Prostate gland (tissue), 2 donors: Measurements from ENCODE around the gene HSF4. TPM values are rescaled to one million over a fixed set of nuclear protein-coding genes. Genes with fewer than 3 reads are reported as not detected.
A peak's percentile ranks its signal among the peaks of the same experiment; 100 is the strongest.

Experiments used
- DNase-seq: peaks from one replicate; pipeline ENCODE4 v3.0.0-alpha.2; 2019; ENCODE audit warnings: low spot score
- H3K27ac ChIP-seq, 2 donors: fragments of 200-600 bp; sonication (generic); 2 replicates each; pipeline ENCODE4 v1.5.1; 2017 to 2019
- H3K27me3 ChIP-seq: fragments of 200-600 bp; sonication (generic); replicated peaks from 2 replicates; pipeline ENCODE4 v1.5.1; 2019; ENCODE audit not compliant: insufficient read depth
- H3K36me3 ChIP-seq, 2 donors: fragments of 200-600 bp; sonication (generic); 1 replicate in 1 of 2; 2 replicates in 1 of 2; pipeline versions ENCODE4 v1.5.1 to v1.8.1; 2017 to 2019
- H3K4me1 ChIP-seq: fragments of 200-600 bp; sonication (generic); replicated peaks from 2 replicates; pipeline ENCODE4 v1.5.1; 2019
- H3K4me3 ChIP-seq, 2 donors: fragments of 200-600 bp; sonication (generic); 2 replicates each; pipeline ENCODE4 v1.5.1; 2017 to 2019
- H3K9me3 ChIP-seq: fragments of 200-600 bp; sonication (generic); 2 replicates; pipeline ENCODE4 v1.5.1; 2017
- POLR2A ChIP-seq: fragments of 450-650 bp; IDR thresholded peaks from one replicate; pipeline ENCODE4 v1.6.1; 2016; ENCODE audit warnings: antibody characterized with exemption, mild to moderate bottlenecking
- POLR2AphosphoS5 ChIP-seq: sonication (generic); formaldehyde crosslinking; IDR thresholded peaks from one replicate; pipeline ENCODE4 v1.6.1; 2017; ENCODE audit warnings: antibody characterized with exemption
- WGBS: methylation state at CpG from one replicate; pipeline ENCODE4 v1.1.5; 2018; 5-methylcytosine and 5-hydroxymethylcytosine counted together
- intact Hi-C: fragments of 100-400 bp; cut with DNase I; formaldehyde crosslinking; loops from one replicate; pipeline ENCODE4 v1.14.2; 2022
- microRNA counts, 2 donors: library from miRNA; unstranded; fragments of <30 nt; microRNA quantifications; one replicate each; lab custom pipeline; 2016 to 2017
- microRNA-seq: library from miRNA; unstranded; fragments of <30 nt; microRNA quantifications from one replicate; pipeline ENCODE4, GENCODE V29; 2016
- small RNA-seq, 2 donors: library from RNA; depleted of rRNA; stranded (forward); fragments of <200 nt; gene quantifications; one replicate each; pipeline ENCODE3, GENCODE V24; 2016
- total RNA-seq, 2 donors: library from RNA; depleted of rRNA; stranded (reverse); fragments of >200 nt; gene quantifications; one replicate each; pipeline ENCODE4 v1.1.0, GENCODE V29; 2016
- TF ChIP-seq, protein P1 (sequence below), 4 experiments: fragments of 200-600 bp in 2 of 4; fragments of 450-650 bp in 2 of 4; sonication (generic) in 2 of 4; IDR thresholded peaks; 1 replicate in 3 of 4; 2 replicates in 1 of 4; pipeline ENCODE4 v1.5.1; 2016 to 2019; ENCODE audit warnings: antibody characterized with exemption in 4 of 4, mild to moderate bottlenecking in 2 of 4, moderate library complexity in 2 of 4

The HSF4 gene
- total RNA-seq, 2 donors from 2014 or later: 109 to 137 TPM

DNA sequence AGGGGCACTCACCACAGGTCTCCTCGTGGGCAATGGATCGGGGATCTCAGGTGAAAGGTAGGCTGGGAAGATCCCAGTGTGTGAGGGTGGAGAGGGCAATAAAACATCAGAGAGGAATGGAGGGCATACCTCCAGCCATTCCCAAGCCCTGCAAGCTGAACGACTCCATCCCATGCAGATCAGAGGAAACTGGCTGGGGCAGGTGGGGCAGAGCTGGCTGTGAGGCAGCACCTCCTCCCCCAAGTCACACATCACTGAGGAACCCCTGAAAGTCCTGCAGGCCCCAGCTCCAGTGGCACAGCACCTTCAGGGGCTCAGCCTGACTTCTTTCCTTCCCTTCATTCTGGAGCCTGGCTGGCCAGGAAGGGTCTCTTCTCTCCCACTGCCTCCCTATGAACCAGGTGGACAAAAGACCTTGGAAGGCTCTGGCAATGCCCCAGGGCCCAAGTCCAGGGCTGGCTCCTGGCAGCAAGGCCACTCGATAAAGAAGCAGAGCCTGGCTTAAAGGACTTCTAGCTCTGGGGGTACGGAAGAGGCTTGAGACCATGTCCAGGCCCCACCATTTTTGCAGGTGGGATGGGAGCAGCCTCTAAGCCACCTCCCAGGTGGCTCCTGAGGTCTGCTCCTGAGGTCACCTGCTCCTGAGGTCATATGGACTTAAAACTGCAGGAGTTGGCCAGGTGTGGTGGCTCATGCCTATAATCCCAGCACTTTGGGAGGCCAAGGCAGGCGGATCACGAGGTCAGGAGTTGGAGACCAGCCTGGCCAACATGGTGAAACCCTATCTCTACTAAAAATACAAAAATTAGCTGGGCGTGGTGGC is 48.9 kb downstream of the HSF4 start:
- Histone ChIP-seq H3K27ac (no peak overlapping the region), H3K36me3 (no peaks in the 10 kb centered on the region), H3K27me3 (no peaks in the 10 kb centered on the region), H3K9me3 (no peaks in the 10 kb centered on the region), H3K4me1 (no peaks in the 10 kb centered on the region), H3K4me3 (no peak overlapping the region)
- no peak for DNase-seq
- 77% methylated on average over 8 of the region's 8 CpGs for WGBS
- intact Hi-C loops: no loop called here
- TF ChIP-seq POLR2AphosphoS5 (no peak), POLR2A (no peak)
- TF ChIP-seq, protein P1, sequence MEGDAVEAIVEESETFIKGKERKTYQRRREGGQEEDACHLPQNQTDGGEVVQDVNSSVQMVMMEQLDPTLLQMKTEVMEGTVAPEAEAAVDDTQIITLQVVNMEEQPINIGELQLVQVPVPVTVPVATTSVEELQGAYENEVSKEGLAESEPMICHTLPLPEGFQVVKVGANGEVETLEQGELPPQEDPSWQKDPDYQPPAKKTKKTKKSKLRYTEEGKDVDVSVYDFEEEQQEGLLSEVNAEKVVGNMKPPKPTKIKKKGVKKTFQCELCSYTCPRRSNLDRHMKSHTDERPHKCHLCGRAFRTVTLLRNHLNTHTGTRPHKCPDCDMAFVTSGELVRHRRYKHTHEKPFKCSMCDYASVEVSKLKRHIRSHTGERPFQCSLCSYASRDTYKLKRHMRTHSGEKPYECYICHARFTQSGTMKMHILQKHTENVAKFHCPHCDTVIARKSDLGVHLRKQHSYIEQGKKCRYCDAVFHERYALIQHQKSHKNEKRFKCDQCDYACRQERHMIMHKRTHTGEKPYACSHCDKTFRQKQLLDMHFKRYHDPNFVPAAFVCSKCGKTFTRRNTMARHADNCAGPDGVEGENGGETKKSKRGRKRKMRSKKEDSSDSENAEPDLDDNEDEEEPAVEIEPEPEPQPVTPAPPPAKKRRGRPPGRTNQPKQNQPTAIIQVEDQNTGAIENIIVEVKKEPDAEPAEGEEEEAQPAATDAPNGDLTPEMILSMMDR (IDR thresholded peaks at IDR 0.05): no peak

DNA sequence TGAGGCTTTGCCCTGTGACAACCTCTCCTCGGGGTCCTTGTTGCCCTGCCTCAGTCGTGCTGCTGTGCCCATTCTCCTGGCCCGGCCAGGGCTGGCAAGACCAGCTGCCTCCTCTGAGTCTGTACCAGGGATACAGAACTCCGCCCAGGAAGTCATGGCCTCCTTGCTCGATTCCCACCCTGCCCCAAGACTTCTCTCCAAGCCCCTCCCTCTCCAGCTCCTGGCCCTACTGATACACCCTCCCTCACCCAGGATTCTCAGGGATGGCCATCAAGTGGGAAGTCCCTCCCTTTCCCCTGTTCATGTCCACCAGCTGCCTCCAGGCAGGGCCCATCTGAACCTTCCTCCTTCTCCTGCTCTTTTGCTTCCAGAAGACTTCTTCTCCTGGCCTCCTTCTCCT is 51.2 kb downstream of the HSF4 start:
- no peak overlapping the region for H3K4me3 ChIP-seq
- intact Hi-C loops: no loop called here
- no peaks in the 10 kb centered on the region for H3K36me3 ChIP-seq
- no peaks in the 10 kb centered on the region for H3K27me3 ChIP-seq
- no peaks in the 10 kb centered on the region for H3K9me3 ChIP-seq
- WGBS: 79% methylated on average over 5 of the region's 5 CpGs
- no peak overlapping the region for H3K27ac ChIP-seq
- no peak for TF ChIP-seq POLR2AphosphoS5
- TF ChIP-seq, protein P1 (IDR thresholded peaks at IDR 0.05): no peak
- TF ChIP-seq POLR2A: no peak
- no peak for DNase-seq
- no peaks in the 10 kb centered on the region for H3K4me1 ChIP-seq

DNA sequence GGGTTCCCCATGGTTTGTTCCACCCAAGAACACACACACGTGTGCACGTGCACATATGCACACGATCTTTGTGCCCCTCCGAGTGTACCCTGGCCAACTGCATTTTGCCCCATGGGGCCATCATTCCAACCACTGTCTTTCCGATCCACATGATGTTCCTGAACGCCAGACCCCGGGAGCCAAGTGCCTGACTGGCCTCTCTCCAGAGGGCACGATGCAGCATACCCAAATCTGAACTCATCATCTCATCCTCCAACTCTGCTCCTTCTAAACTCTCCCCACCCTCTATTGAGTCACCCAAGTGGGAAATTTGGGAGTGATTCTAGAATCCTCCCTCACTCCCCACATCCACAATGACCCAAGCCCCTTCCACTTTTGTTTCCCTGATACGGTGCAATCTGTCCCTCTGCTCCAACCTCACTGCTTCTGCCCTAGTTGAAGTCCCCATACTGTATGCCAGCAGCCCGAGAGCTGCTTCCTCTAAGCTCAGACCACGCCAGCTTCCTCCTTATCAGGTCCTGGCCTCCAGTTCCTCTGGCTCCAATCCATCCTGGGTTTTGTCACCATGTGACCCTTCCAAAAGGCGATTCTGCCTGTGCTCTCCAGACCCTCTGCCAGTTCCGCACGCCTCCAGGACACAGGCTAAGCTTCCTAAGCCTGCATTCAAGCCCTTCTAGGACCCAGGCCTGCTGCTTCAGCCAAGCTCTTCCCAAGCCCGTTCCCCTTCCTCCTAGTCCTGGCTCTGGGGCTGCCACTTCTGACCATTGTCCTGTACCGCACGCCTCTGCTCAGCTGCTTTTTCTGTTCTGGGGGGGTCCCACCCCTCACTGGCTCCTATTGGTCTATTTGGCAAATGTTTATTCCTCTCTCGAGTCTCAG is 52.3 kb downstream of the HSF4 start:
- no peak for DNase-seq
- no peaks in the 10 kb centered on the region for H3K9me3 ChIP-seq
- WGBS: 77% methylated on average over 18 of the region's 18 CpGs

More for the DNA sequence above, 52.3 kb downstream of the HSF4 start:
- Histone ChIP-seq H3K27me3 (no peaks in the 10 kb centered on the region), H3K27ac (no peak overlapping the region), H3K4me1 (no peaks in the 10 kb centered on the region), H3K36me3 (no peaks in the 10 kb centered on the region), H3K4me3 (no peak overlapping the region)
- intact Hi-C loops: no loop called here
- TF ChIP-seq, protein P1 (IDR thresholded peaks at IDR 0.05): no peak
- no peak for TF ChIP-seq POLR2AphosphoS5
- TF ChIP-seq POLR2A: no peak

MicroRNAs encoded within 50 kb of the gene (microRNA counts, 767-probe panel; counts per million panel counts)
- 431 to 1,799 counts per million in 2 donors for microRNA hsa-miR-328 (lab: Ali Mortazavi, UCI)

Small RNAs within 50 kb of the gene (microRNA-seq; reads per million reads assigned to microRNA genes)
- 414 reads per million, percentile 84 among the genes with 10 or more reads in this experiment for gene MIR328

Small RNAs within 50 kb of the gene (small RNA-seq; reads per million reads assigned to genes)
- gene MIR328: 8.5 to 21.2 reads per million in 2 donors

Other genes with a start within 250 kb of the HSF4 start
- not detected for gene CDH16, start 245.9 kb upstream of the HSF4 start, total RNA-seq
- 10 to 100 TPM; 17.0 to 37.0 TPM for gene RRAD, start 239.2 kb upstream of the HSF4 start, total RNA-seq
- gene CIAO2B, start 230.3 kb upstream of the HSF4 start, total RNA-seq: 100 to 1,000 TPM in 1 of 2 donors, 10 to 100 TPM in 1; 80.2 to 159 TPM
- gene CES2, start 229.2 kb upstream of the HSF4 start, total RNA-seq: 10 to 100 TPM; 36.3 to 61.5 TPM
- gene CES3, start 203.5 kb upstream of the HSF4 start, total RNA-seq: under 1 TPM; 0.36 to 0.80 TPM
- 10 to 100 TPM in 1 of 2 donors, 1 to 10 TPM in 1; 1.4 to 10.7 TPM for gene CES4A, start 176.2 kb upstream of the HSF4 start, total RNA-seq
- gene CBFB, start 135.6 kb upstream of the HSF4 start, total RNA-seq: 10 to 100 TPM; 27.0 to 46.2 TPM
- 10 to 100 TPM; 30.1 to 31.9 TPM for gene PHAF1, start 54.8 kb upstream of the HSF4 start, total RNA-seq
- gene B3GNT9, start 13.7 kb upstream of the HSF4 start, total RNA-seq: 10 to 100 TPM; 32.1 to 37.3 TPM
- gene TRADD, start 4.8 kb upstream of the HSF4 start, total RNA-seq: 10 to 100 TPM; 33.3 to 56.3 TPM
- 100 to 1,000 TPM in 1 of 2 donors, 10 to 100 TPM in 1; 67.9 to 124 TPM for gene FBXL8, start 4.8 kb upstream of the HSF4 start, total RNA-seq
- 100 to 1,000 TPM in 1 of 2 donors, 10 to 100 TPM in 1; 60.8 to 129 TPM for gene NOL3, start 5.8 kb downstream of the HSF4 start, total RNA-seq
- 10 to 100 TPM; 13.9 to 28.9 TPM for gene MATCAP1, start 19.2 kb downstream of the HSF4 start, total RNA-seq
- 1 to 10 TPM; 1.1 to 8.2 TPM for gene EXOC3L1, start 25.4 kb downstream of the HSF4 start, total RNA-seq
- 100 to 1,000 TPM in 1 of 2 donors, 10 to 100 TPM in 1; 91.6 to 105 TPM for gene E2F4, start 27.4 kb downstream of the HSF4 start, total RNA-seq
- 10 to 100 TPM; 24.8 to 36.7 TPM for gene ELMO3, start 34.4 kb downstream of the HSF4 start, total RNA-seq
- 10 to 100 TPM; 39.1 to 57.1 TPM for gene TMEM208, start 62.4 kb downstream of the HSF4 start, total RNA-seq
- gene FHOD1, start 82.7 kb downstream of the HSF4 start, total RNA-seq: 10 to 100 TPM; 11.2 to 46.1 TPM
- gene SLC9A5, start 84.2 kb downstream of the HSF4 start, total RNA-seq: 1 to 10 TPM in 1 of 2 donors, under 1 TPM in 1; 0.27 to 2.6 TPM
- 10 to 100 TPM in 1 of 2 donors, 1 to 10 TPM in 1; 7.7 to 57.8 TPM for gene PLEKHG4, start 114.8 kb downstream of the HSF4 start, total RNA-seq
- gene KCTD19, start 162.0 kb downstream of the HSF4 start, total RNA-seq: 1 to 10 TPM in 1 of 2 donors, not detected in 1; 7.0 TPM
- gene LRRC36, start 162.1 kb downstream of the HSF4 start, total RNA-seq: 1 to 10 TPM in 1 of 2 donors, not detected in 1; 4.6 TPM
- gene TPPP3, start 228.8 kb downstream of the HSF4 start, total RNA-seq: 1 to 10 TPM; 3.4 to 10.0 TPM